ENCODE results near the gene VAT1. TPM values are rescaled to one million over a fixed set of nuclear protein-coding genes. Genes with fewer than 3 reads are reported as not detected.

VAT1 gene
- total and polyA plus RNA-seq, 2 of the 13 experiments (the other 11 are each of a cell fraction or from before 2014, with no cell fraction given), result 143 to 205 TPM

GRCh38 chr17:42975265-42975664 is 46.9 kb downstream of the VAT1 start (continued):
- TF ChIP-seq SKIL (CRISPR knock-in tag; IDR thresholded peaks at IDR 0.05; ENCODE audit: borderline replicate concordance) (peak; percentile 61; the same call in 1 of the 2 replicates), ZNF772 (CRISPR knock-in tag; IDR thresholded peaks at IDR 0.05) (peak; percentile 25; the same call in 1 of the 2 replicates), WIZ (CRISPR knock-in tag; IDR thresholded peaks at IDR 0.05) (0 out of 2 replicates have a peak, but pooled peaks have one; percentile 22), ELF3 (CRISPR knock-in tag; IDR thresholded peaks at IDR 0.05) (peak; percentile 52; the same call in 1 of the 2 replicates), AKAP8 (CRISPR knock-in tag; IDR thresholded peaks at IDR 0.05) (peak; percentile 63; the same call in 1 of the 2 replicates), ZNF512B (CRISPR knock-in tag; IDR thresholded peaks at IDR 0.05; ENCODE audit: borderline replicate concordance) (0 out of 2 replicates have a peak, but pooled peaks have one; percentile 51), PPARG (CRISPR knock-in tag; conservative IDR thresholded peaks at IDR 0.05) (0 out of 2 replicates have a peak, but pooled peaks have one; percentile 40), PREB (CRISPR knock-in tag; IDR thresholded peaks at IDR 0.05) (no peak), ZNF761 (CRISPR knock-in tag; conservative IDR thresholded peaks at IDR 0.05) (0 out of 2 replicates have a peak, but pooled peaks have one; percentile 9), RELA (CRISPR knock-in tag; IDR thresholded peaks at IDR 0.05) (no peak), NCOA2 (CRISPR knock-in tag; IDR thresholded peaks at IDR 0.05) (0 out of 2 replicates have a peak, but pooled peaks have one; percentile 10), TEF (CRISPR knock-in tag; IDR thresholded peaks at IDR 0.05) (peak; percentile 24; the same call in 1 of the 2 replicates), ARID5B (CRISPR knock-in tag; IDR thresholded peaks at IDR 0.05) (peak; percentile 59), ADNP (CRISPR knock-in tag; IDR thresholded peaks at IDR 0.05) (peak; percentile 12; the same call in 1 of the 2 replicates), RXRB (CRISPR knock-in tag; IDR thresholded peaks at IDR 0.05; ENCODE audit: borderline replicate concordance) (peak; percentile 72), MAFK (conservative IDR thresholded peaks at IDR 0.05 in 1 of 2, IDR thresholded peaks at IDR 0.05 in 1 of 2; ENCODE audit: low read length in 2 of 2) (no peak), GATAD2A (CRISPR knock-in tag; IDR thresholded peaks at IDR 0.05) (peak; percentile 39; the same call in 1 of the 2 replicates), ZNF713 (CRISPR knock-in tag; IDR thresholded peaks at IDR 0.05) (no peak), ZNF431 (CRISPR knock-in tag; IDR thresholded peaks at IDR 0.05; ENCODE audit: borderline replicate concordance, low read depth) (no peak)
